K562 (cell line): ENCODE results near the gene TRAPPC2L. TPM values are rescaled to one million over a fixed set of nuclear protein-coding genes. Genes with fewer than 3 reads are reported as not detected.

Experiments
- BRF2 ChIP-seq: IDR thresholded peaks from 3 replicates; pipeline ENCODE4 v1.6.1; 2011; ENCODE audit warnings: borderline replicate concordance, mild to moderate bottlenecking; ENCODE audit not compliant: insufficient read length, insufficient read depth
- CBFB ChIP-seq: sonication (generic); formaldehyde crosslinking; IDR thresholded peaks from 2 replicates; pipeline ENCODE4 v1.4.0; 2020; ENCODE audit warnings: mild to moderate bottlenecking, missing genetic modification reagents
- GTF2A2 ChIP-seq: IDR thresholded peaks from 2 replicates; pipeline ENCODE4 v1.6.1; 2016; ENCODE audit warnings: mild to moderate bottlenecking, missing genetic modification characterization, missing compliant biosample characterization
- HCFC1 ChIP-seq: IDR thresholded peaks from 2 replicates; pipeline ENCODE4 v1.6.1; 2012; ENCODE audit warnings: low read depth, low read length, improper control_type of control experiment
- HMGN3 ChIP-seq: IDR thresholded peaks from 2 replicates; pipeline ENCODE4 v1.6.1; 2011; ENCODE audit warnings: borderline replicate concordance, low read depth, mild to moderate bottlenecking, mixed read lengths, low read length; ENCODE audit not compliant: insufficient read length; ENCODE audit errors: extremely low read depth
- ID3 ChIP-seq, 2 experiments: fragments of 250-450 bp in 1 of 2; fragments of 450-650 bp in 1 of 2; sonication (Bioruptor Pico) in 1 of 2; IDR thresholded peaks; 2 replicates each; pipeline versions ENCODE4 v1.6.1 to v1.8.0; 2016 to 2021; ENCODE audit warnings: mild to moderate bottlenecking in 2 of 2, moderate library complexity in 2 of 2, missing compliant biosample characterization in 1 of 2, missing genetic modification characterization in 1 of 2
- ILK ChIP-seq: fragments of 450-650 bp; IDR thresholded peaks from 2 replicates; pipeline ENCODE4 v1.6.1; 2016; ENCODE audit warnings: missing genetic modification characterization, low read depth, mild to moderate bottlenecking, missing compliant biosample characterization, moderate library complexity, borderline replicate concordance
- MAX ChIP-seq: sonication (generic); formaldehyde crosslinking; IDR thresholded peaks from 2 replicates; pipeline ENCODE4 v1.9.0; 2022; ENCODE audit warnings: mild to moderate bottlenecking, missing genetic modification reagents
- MTA1 ChIP-seq: fragments of 450-650 bp; IDR thresholded peaks from 2 replicates; pipeline ENCODE4 v1.6.1; 2017; ENCODE audit warnings: borderline replicate concordance
- OTX1 ChIP-seq: fragments of 450-650 bp; formaldehyde crosslinking; IDR thresholded peaks from 2 replicates; pipeline ENCODE4 v1.4.0; 2022; ENCODE audit warnings: mild to moderate bottlenecking
- POLR3G ChIP-seq: IDR thresholded peaks from 2 replicates; pipeline ENCODE4 v1.6.1; 2011; ENCODE audit not compliant: insufficient read length, insufficient replicate concordance; ENCODE audit errors: extremely low read depth
- RAD21 ChIP-seq, 2 experiments: fragments of 250-450 bp in 1 of 2; fragments of 450-650 bp in 1 of 2; sonication (Bioruptor Pico) in 1 of 2; formaldehyde crosslinking in 1 of 2; IDR thresholded peaks in 1 of 2; conservative IDR thresholded peaks in 1 of 2; 2 replicates each; pipeline versions ENCODE4 v1.4.0 to v1.8.0; 2020 to 2022; ENCODE audit warnings: mild to moderate bottlenecking in 2 of 2, moderate library complexity in 1 of 2
- SLC30A9 ChIP-seq: fragments of 250-450 bp; sonication (Bioruptor Pico); IDR thresholded peaks from 2 replicates; pipeline ENCODE4 v1.8.0; 2022; ENCODE audit warnings: mild to moderate bottlenecking, moderate library complexity
- TEAD2 ChIP-seq: fragments of 450-650 bp; IDR thresholded peaks from 2 replicates; pipeline ENCODE4 v1.6.1; 2016; ENCODE audit warnings: missing genetic modification characterization, control low read depth, missing compliant biosample characterization
- TGIF2 ChIP-seq: sonication (generic); formaldehyde crosslinking; IDR thresholded peaks from 2 replicates; pipeline ENCODE4 v1.8.1; 2022; ENCODE audit warnings: mild to moderate bottlenecking, missing genetic modification reagents, moderate library complexity
- ZNF124 ChIP-seq: sonication (generic); formaldehyde crosslinking; IDR thresholded peaks from 2 replicates; pipeline ENCODE4 v1.8.1; 2022; ENCODE audit warnings: missing genetic modification reagents
- ZNF165 ChIP-seq: fragments of 250-450 bp; sonication (Bioruptor Pico); IDR thresholded peaks from 2 replicates; pipeline ENCODE4 v1.4.0; 2020; ENCODE audit warnings: borderline replicate concordance
- ZNF277 ChIP-seq: fragments of 250-450 bp; sonication (Bioruptor Pico); IDR thresholded peaks from 2 replicates; pipeline ENCODE4 v1.8.0; 2022; ENCODE audit warnings: inconsistent platforms, mild to moderate bottlenecking, moderate library complexity, borderline replicate concordance
- ZNF785 ChIP-seq: fragments of 250-450 bp; sonication (Bioruptor Pico); IDR thresholded peaks from 2 replicates; pipeline ENCODE4 v1.4.0; 2020; ENCODE audit warnings: mild to moderate bottlenecking
- polyA plus RNA-seq, 8 experiments: library from polyadenylated mRNA; depleted of rRNA in 4 of 8; stranded (reverse) in 5 of 8; unstranded in 3 of 8; fragments of >200 nt; fragmentation: Nextera tagmentation in 2 of 8; fragmentation: Illumina TruSeq in 1 of 8; extraction: Ambion mirVana in 2 of 8; extraction: Trizol in 1 of 8; gene quantifications; 2 replicates each; pipeline versions ENCODE4 v1.2.1 to v1.2.3, GENCODE V29; 2011 to 2014; ENCODE audit warnings: inconsistent platforms in 1 of 8, missing spikeins in 1 of 8
- total RNA-seq, 7 experiments: library from RNA; depleted of rRNA in 6 of 7; stranded (reverse); fragments of >200 nt in 6 of 7; fragmentation: Illumina TruSeq in 2 of 7; extraction: Trizol in 2 of 7; gene quantifications; 2 replicates each; pipeline versions ENCODE4 v1.2.1 to v1.2.3, GENCODE V29; 2011 to 2021; ENCODE audit warnings: low replicate concordance in 1 of 7
- TF ChIP-seq, protein P1 (sequence below): fragments of 250-450 bp; sonication (Bioruptor Pico); IDR thresholded peaks from 2 replicates; pipeline ENCODE4 v1.4.0; 2020; ENCODE audit warnings: mild to moderate bottlenecking, moderate library complexity

Gene TRAPPC2L
- total and polyA plus RNA-seq, 9 of the 15 experiments (the other 6 are each of a cell fraction or from before 2014, with no cell fraction given) = 60.4 to 398 (median 97.5) TPM

- TF ChIP-seq, protein P1, sequence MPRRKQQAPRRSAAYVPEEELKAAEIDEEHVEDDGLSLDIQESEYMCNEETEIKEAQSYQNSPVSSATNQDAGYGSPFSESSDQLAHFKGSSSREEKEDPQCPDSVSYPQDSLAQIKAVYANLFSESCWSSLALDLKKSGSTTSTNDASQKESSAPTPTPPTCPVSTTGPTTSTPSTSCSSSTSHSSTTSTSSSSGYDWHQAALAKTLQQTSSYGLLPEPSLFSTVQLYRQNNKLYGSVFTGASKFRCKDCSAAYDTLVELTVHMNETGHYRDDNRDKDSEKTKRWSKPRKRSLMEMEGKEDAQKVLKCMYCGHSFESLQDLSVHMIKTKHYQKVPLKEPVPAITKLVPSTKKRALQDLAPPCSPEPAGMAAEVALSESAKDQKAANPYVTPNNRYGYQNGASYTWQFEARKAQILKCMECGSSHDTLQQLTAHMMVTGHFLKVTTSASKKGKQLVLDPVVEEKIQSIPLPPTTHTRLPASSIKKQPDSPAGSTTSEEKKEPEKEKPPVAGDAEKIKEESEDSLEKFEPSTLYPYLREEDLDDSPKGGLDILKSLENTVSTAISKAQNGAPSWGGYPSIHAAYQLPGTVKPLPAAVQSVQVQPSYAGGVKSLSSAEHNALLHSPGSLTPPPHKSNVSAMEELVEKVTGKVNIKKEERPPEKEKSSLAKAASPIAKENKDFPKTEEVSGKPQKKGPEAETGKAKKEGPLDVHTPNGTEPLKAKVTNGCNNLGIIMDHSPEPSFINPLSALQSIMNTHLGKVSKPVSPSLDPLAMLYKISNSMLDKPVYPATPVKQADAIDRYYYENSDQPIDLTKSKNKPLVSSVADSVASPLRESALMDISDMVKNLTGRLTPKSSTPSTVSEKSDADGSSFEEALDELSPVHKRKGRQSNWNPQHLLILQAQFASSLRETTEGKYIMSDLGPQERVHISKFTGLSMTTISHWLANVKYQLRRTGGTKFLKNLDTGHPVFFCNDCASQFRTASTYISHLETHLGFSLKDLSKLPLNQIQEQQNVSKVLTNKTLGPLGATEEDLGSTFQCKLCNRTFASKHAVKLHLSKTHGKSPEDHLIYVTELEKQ (CRISPR knock-in tag) = no peak
- TF ChIP-seq RAD21 (CRISPR knock-in tag; conservative IDR thresholded peaks at IDR 0.05 in 1 of 2, IDR thresholded peaks at IDR 0.05 in 1 of 2) (peak; percentile 58 to 84), ZNF277 (no peak), POLR3G (no peak), SLC30A9 (no peak), TEAD2 (no peak), TGIF2 (CRISPR knock-in tag) (no peak), MAX (CRISPR knock-in tag) (0 out of 2 replicates have a peak, but pooled peaks have one; percentile 27), HCFC1 (no peak), GTF2A2 (no peak), OTX1 (no peak), ILK (tag) (no peak), BRF2 (no peak), HMGN3 (no peak), ZNF785 (CRISPR knock-in tag) (no peak), MTA1 (no peak), ZNF165 (no peak), CBFB (CRISPR knock-in tag) (no peak), ZNF124 (CRISPR knock-in tag) (no peak), ID3 (CRISPR knock-in tag; IDR thresholded peaks at IDR 0.05) (no peak), ID3 (tag; IDR thresholded peaks at IDR 0.05) (no peak)
Measured at GRCh38 chr16:88815901-88816589, 40.9 kb upstream of the TRAPPC2L start (continued).
